Measurements from ENCODE around the gene LCLAT1. TPM values are rescaled to one million over a fixed set of nuclear protein-coding genes. Genes with fewer than 3 reads are reported as not detected.

The LCLAT1 gene
- total and polyA plus RNA-seq, 4 donors, result 10.3 to 21.1 (median 11.9) TPM

- Histone ChIP-seq H3K27me3 (ENCODE audit: control insufficient read depth, insufficient read depth, low read length) (no peaks in the 10 kb centered on the region), H3K9me3 (ENCODE audit: control insufficient read depth, insufficient read depth, low read length) (no peaks in the 10 kb centered on the region), H3K36me3 (ENCODE audit: control insufficient read depth, insufficient read depth, low read length) (no peaks in the 10 kb centered on the region), H3K27ac (ENCODE audit: low read depth, low read length) (no peak overlapping the region), H3K4me1 (ENCODE audit: control insufficient read depth, insufficient read depth, low read length) (peaks cover 12% of the 10 kb centered on the region), H3K4me3 (ENCODE audit: low read depth, low read length) (no peak overlapping the region)
- whole genome bisulfite sequencing (ENCODE audit: insufficient coverage), result 84% methylated on average over 7 of the region's 11 CpGs
- DNase-seq (ENCODE audit: low read depth in 4 of 6, low spot score in 6 of 6), result no peak
Measured at GRCh38 chr2:30678410-30679137, 231.5 kb downstream of the LCLAT1 start.

- peak; percentile 31 to 97 (median 60) for DNase-seq (ENCODE audit: low read depth in 4 of 6, low spot score in 6 of 6)
- Histone ChIP-seq H3K27ac (ENCODE audit: low read depth, low read length) (no peak overlapping the region), H3K36me3 (ENCODE audit: control insufficient read depth, insufficient read depth, low read length) (no peaks in the 10 kb centered on the region), H3K9me3 (ENCODE audit: control insufficient read depth, insufficient read depth, low read length) (no peaks in the 10 kb centered on the region), H3K27me3 (ENCODE audit: control insufficient read depth, insufficient read depth, low read length) (no peaks in the 10 kb centered on the region), H3K4me1 (ENCODE audit: control insufficient read depth, insufficient read depth, low read length) (peaks cover 12% of the 10 kb centered on the region), H3K4me3 (ENCODE audit: low read depth, low read length) (no peak overlapping the region)
- 43% methylated on average over 11 of the region's 12 CpGs for WGBS (ENCODE audit: insufficient coverage)
Measured at GRCh38 chr2:30679426-30680088, 232.5 kb downstream of the LCLAT1 start.

GRCh38 chr2:30680121-30680520 is 233.1 kb downstream of the LCLAT1 start:
- Histone ChIP-seq H3K9me3 (ENCODE audit: control insufficient read depth, insufficient read depth, low read length) (no peaks in the 10 kb centered on the region), H3K4me3 (ENCODE audit: low read depth, low read length) (no peak overlapping the region), H3K4me1 (ENCODE audit: control insufficient read depth, insufficient read depth, low read length) (peaks cover 12% of the 10 kb centered on the region), H3K27me3 (ENCODE audit: control insufficient read depth, insufficient read depth, low read length) (no peaks in the 10 kb centered on the region), H3K36me3 (ENCODE audit: control insufficient read depth, insufficient read depth, low read length) (no peaks in the 10 kb centered on the region), H3K27ac (ENCODE audit: low read depth, low read length) (no peak overlapping the region)
- DNase-seq (ENCODE audit: low read depth in 4 of 6, low spot score in 6 of 6), result no peak
- 82% methylated on average over 3 of the region's 3 CpGs for WGBS (ENCODE audit: insufficient coverage)

- 83% methylated on average over 1 of the region's 4 CpGs for WGBS (ENCODE audit: insufficient coverage)
Measured at GRCh38 chr2:30681022-30681421, 234.0 kb downstream of the LCLAT1 start.

DNA sequence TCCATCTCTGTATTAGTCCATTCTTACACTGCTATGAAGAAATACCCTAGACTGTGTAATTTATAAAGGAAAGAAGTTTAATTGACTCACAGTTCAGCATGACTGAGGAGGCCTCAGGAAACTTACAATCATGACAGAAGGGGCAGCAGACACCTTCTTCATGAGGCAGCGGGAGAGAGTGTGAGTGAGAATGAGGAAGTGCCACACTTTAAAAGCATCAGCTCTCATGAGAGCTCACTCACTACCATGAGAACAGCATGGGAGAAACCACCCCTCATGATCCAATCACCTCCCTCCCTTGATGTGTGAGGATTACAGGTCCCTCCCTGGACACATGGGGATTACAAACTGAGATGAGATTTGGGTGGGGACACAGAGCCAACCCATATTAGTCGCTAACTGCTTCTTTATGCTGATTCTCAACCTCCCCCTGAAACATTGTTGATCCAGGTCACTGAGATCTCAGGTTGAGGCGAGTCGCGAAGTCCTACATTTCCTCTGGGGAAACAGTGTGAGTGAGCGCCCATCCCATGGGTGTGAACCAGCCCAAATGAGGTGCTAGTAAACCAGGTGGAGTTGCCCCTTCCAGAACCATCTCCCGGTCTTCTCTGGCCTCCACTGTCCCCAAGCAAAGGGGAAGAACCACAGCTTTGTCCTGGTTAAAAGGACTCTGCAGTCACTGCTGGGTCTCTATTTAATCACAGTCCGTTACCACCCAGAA is 236.3 kb downstream of the LCLAT1 start:
- H3K27me3 ChIP-seq (ENCODE audit: control insufficient read depth, insufficient read depth, low read length), result no peaks in the 10 kb centered on the region
- DNase-seq (ENCODE audit: low read depth in 4 of 6, low spot score in 6 of 6), result no peak
- WGBS (ENCODE audit: insufficient coverage), result 100% methylated on average over 3 of the region's 8 CpGs
- H3K9me3 ChIP-seq (ENCODE audit: control insufficient read depth, insufficient read depth, low read length), result no peaks in the 10 kb centered on the region
- no peaks in the 10 kb centered on the region for H3K36me3 ChIP-seq (ENCODE audit: control insufficient read depth, insufficient read depth, low read length)
- H3K27ac ChIP-seq (ENCODE audit: low read depth, low read length), result no peak overlapping the region
- no peak overlapping the region for H3K4me3 ChIP-seq (ENCODE audit: low read depth, low read length)
- peaks cover 12% of the 10 kb centered on the region for H3K4me1 ChIP-seq (ENCODE audit: control insufficient read depth, insufficient read depth, low read length)

More at GRCh38 chr2:30681022-30681421, 234.0 kb downstream of the LCLAT1 start:
- Histone ChIP-seq H3K27ac (ENCODE audit: low read depth, low read length) (no peak overlapping the region), H3K27me3 (ENCODE audit: control insufficient read depth, insufficient read depth, low read length) (no peaks in the 10 kb centered on the region), H3K4me3 (ENCODE audit: low read depth, low read length) (no peak overlapping the region), H3K9me3 (ENCODE audit: control insufficient read depth, insufficient read depth, low read length) (no peaks in the 10 kb centered on the region), H3K4me1 (ENCODE audit: control insufficient read depth, insufficient read depth, low read length) (peaks cover 12% of the 10 kb centered on the region), H3K36me3 (ENCODE audit: control insufficient read depth, insufficient read depth, low read length) (no peaks in the 10 kb centered on the region)
- DNase-seq (ENCODE audit: low read depth in 4 of 6, low spot score in 6 of 6), result no peak

DNA sequence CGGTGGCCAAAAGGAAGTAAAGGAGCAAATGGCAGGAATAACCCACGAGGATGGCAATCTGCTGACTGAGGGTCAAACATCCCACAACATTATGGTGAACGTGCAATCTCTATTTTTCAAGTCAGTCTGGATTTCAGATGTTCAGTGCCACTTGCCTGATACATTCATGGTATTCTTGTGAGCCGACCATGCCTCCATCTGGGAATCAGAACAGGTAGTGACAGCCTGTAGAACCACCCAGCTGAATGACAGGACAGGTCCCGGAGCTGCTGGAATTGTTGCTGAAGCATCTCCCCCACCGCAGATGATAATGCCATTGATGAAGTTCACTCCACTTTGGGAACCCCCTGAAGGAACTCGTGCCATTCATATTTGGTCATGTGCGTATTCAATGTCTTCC is 237.0 kb downstream of the LCLAT1 start:
- H3K27ac ChIP-seq (ENCODE audit: low read depth, low read length), result no peak overlapping the region
- no peak for DNase-seq (ENCODE audit: low read depth in 4 of 6, low spot score in 6 of 6)
- H3K9me3 ChIP-seq (ENCODE audit: control insufficient read depth, insufficient read depth, low read length), result no peaks in the 10 kb centered on the region
- H3K36me3 ChIP-seq (ENCODE audit: control insufficient read depth, insufficient read depth, low read length), result no peaks in the 10 kb centered on the region
- no peaks in the 10 kb centered on the region for H3K27me3 ChIP-seq (ENCODE audit: control insufficient read depth, insufficient read depth, low read length)
- no peak overlapping the region for H3K4me3 ChIP-seq (ENCODE audit: low read depth, low read length)
- peaks cover 15% of the 10 kb centered on the region for H3K4me1 ChIP-seq (ENCODE audit: control insufficient read depth, insufficient read depth, low read length)
- 98% methylated on average over 6 of the region's 8 CpGs for WGBS (ENCODE audit: insufficient coverage)

GRCh38 chr2:30684516-30684915 is 237.5 kb downstream of the LCLAT1 start:
- Histone ChIP-seq H3K27ac (ENCODE audit: low read depth, low read length) (no peak overlapping the region), H3K27me3 (ENCODE audit: control insufficient read depth, insufficient read depth, low read length) (no peaks in the 10 kb centered on the region), H3K4me1 (ENCODE audit: control insufficient read depth, insufficient read depth, low read length) (peaks cover 16% of the 10 kb centered on the region), H3K9me3 (ENCODE audit: control insufficient read depth, insufficient read depth, low read length) (no peaks in the 10 kb centered on the region), H3K4me3 (ENCODE audit: low read depth, low read length) (no peak overlapping the region), H3K36me3 (ENCODE audit: control insufficient read depth, insufficient read depth, low read length) (no peaks in the 10 kb centered on the region)
- WGBS (ENCODE audit: insufficient coverage), result 100% methylated on average over 2 of the region's 5 CpGs
- peak in 1 of 6 donors; percentile 15 for DNase-seq (ENCODE audit: low read depth in 4 of 6, low spot score in 6 of 6)

- H3K4me1 ChIP-seq (ENCODE audit: control insufficient read depth, insufficient read depth, low read length), result peaks cover 16% of the 10 kb centered on the region
- WGBS (ENCODE audit: insufficient coverage), result 98% methylated on average over 3 of the region's 3 CpGs
- H3K36me3 ChIP-seq (ENCODE audit: control insufficient read depth, insufficient read depth, low read length), result no peaks in the 10 kb centered on the region
- no peaks in the 10 kb centered on the region for H3K27me3 ChIP-seq (ENCODE audit: control insufficient read depth, insufficient read depth, low read length)
- H3K4me3 ChIP-seq (ENCODE audit: low read depth, low read length), result no peak overlapping the region
- DNase-seq (ENCODE audit: low read depth in 4 of 6, low spot score in 6 of 6), result no peak
- no peaks in the 10 kb centered on the region for H3K9me3 ChIP-seq (ENCODE audit: control insufficient read depth, insufficient read depth, low read length)
- no peak overlapping the region for H3K27ac ChIP-seq (ENCODE audit: low read depth, low read length)
Measured at GRCh38 chr2:30684996-30685395, 237.9 kb downstream of the LCLAT1 start.

GRCh38 chr2:30686000-30686399 is 239.0 kb downstream of the LCLAT1 start:
- Histone ChIP-seq H3K27me3 (ENCODE audit: control insufficient read depth, insufficient read depth, low read length) (no peaks in the 10 kb centered on the region), H3K36me3 (ENCODE audit: control insufficient read depth, insufficient read depth, low read length) (no peaks in the 10 kb centered on the region), H3K27ac (ENCODE audit: low read depth, low read length) (no peak overlapping the region), H3K9me3 (ENCODE audit: control insufficient read depth, insufficient read depth, low read length) (no peaks in the 10 kb centered on the region), H3K4me1 (ENCODE audit: control insufficient read depth, insufficient read depth, low read length) (peaks cover 17% of the 10 kb centered on the region), H3K4me3 (ENCODE audit: low read depth, low read length) (no peak overlapping the region)
- peak in 1 of 6 donors; percentile 30 for DNase-seq (ENCODE audit: low read depth in 4 of 6, low spot score in 6 of 6)
- 75% methylated on average over 1 of the region's 2 CpGs for WGBS (ENCODE audit: insufficient coverage)

Measured in spinal cord (tissue), 10 donors.